Amniotic epithelial cell (primary cell): ENCODE results near the gene STX1B.
A peak's percentile ranks its signal among the peaks of the same experiment; 100 is the strongest.
"Not testable (repeated sequence)": the region's sequence is repeated elsewhere in the genome, so short reads cannot be mapped to it uniquely, and the experiment has no call there.

Experiments
- DNase-seq: peaks from one replicate; pipeline ENCODE4 v3.0.0-alpha.2; 2010; ENCODE audit warnings: low read depth

The STX1B gene

GRCh38 chr16:31010585-31011325 lies at the start of gene STX1B:
STX1B (minus strand) TSS chr16:31010638; CDS start chr16:31010396, 242 bp downstream.
- DNase-seq, result no peak

GRCh38 chr16:31055613-31056012 lies 45.2 kb upstream of the STX1B start:
- DNase-seq, result no peak

- peak; percentile 98 for DNase-seq
Observed at GRCh38 chr16:31052114-31052513, 41.7 kb upstream of the STX1B start.

- no peak for DNase-seq
Observed at GRCh38 chr16:31050280-31051030, 40.0 kb upstream of the STX1B start.

GRCh38 chr16:31043898-31044481 lies 33.6 kb upstream of the STX1B start:
- no peak for DNase-seq

- no peak for DNase-seq
Observed at GRCh38 chr16:31043352-31043751, 32.9 kb upstream of the STX1B start.

- no peak for DNase-seq
Observed at GRCh38 chr16:31042866-31043265, 32.4 kb upstream of the STX1B start.

- DNase-seq, result peak; percentile 51
Observed at GRCh38 chr16:31038993-31039392, 28.6 kb upstream of the STX1B start.

- DNase-seq, result no peak
Observed at GRCh38 chr16:31036691-31037090, 26.3 kb upstream of the STX1B start.

- DNase-seq, result peak; percentile 63
Observed at GRCh38 chr16:31033709-31034492, 23.5 kb upstream of the STX1B start.

- DNase-seq, result peak; percentile 97
Observed at GRCh38 chr16:31032736-31033708, 22.6 kb upstream of the STX1B start, which contains the start of gene STX4. STX4 (plus strand) TSS chr16:31033558; CDS start chr16:31033806, 248 bp downstream.

- DNase-seq, result no peak
Observed at GRCh38 chr16:31031276-31031675, 20.8 kb upstream of the STX1B start.

- DNase-seq, result no peak
Observed at GRCh38 chr16:31029272-31029671, 18.8 kb upstream of the STX1B start.

GRCh38 chr16:31025339-31025738 lies 14.9 kb upstream of the STX1B start:
- no peak for DNase-seq

GRCh38 chr16:31023627-31024226 lies 13.3 kb upstream of the STX1B start:
- no peak for DNase-seq

GRCh38 chr16:31023252-31023602 lies 12.8 kb upstream of the STX1B start:
- DNase-seq, result no peak

- DNase-seq, result no peak
Observed at GRCh38 chr16:31022544-31023251, 12.3 kb upstream of the STX1B start.

GRCh38 chr16:31020536-31020935 lies 10.1 kb upstream of the STX1B start:
- DNase-seq, result no peak

- DNase-seq, result not testable (repeated sequence)
Observed at GRCh38 chr16:31017756-31018155, 7.3 kb upstream of the STX1B start.

GRCh38 chr16:31016018-31016417 lies 5.6 kb upstream of the STX1B start:
- no peak for DNase-seq
